Skin of body (tissue), 3 donors: Measurements from ENCODE around the gene SLC11A1. TPM values are rescaled to one million over a fixed set of nuclear protein-coding genes. Genes with fewer than 3 reads are reported as not detected.

ENCODE experiments used
- DNase-seq: peaks from one replicate; lab custom pipeline; 2025; lab: John Stamatoyannopoulos, UW
- small RNA-seq: library from RNA; depleted of rRNA; stranded (forward); fragments of <200 nt; gene quantifications from one replicate; pipeline ENCODE3, GENCODE V24; 2014; ENCODE audit warnings: low replicate concordance
- total RNA-seq: library from RNA; depleted of rRNA; stranded (reverse); fragments of >200 nt; gene quantifications from one replicate; pipeline ENCODE4 v1.2.3, GENCODE V29; 2014

Gene SLC11A1
- total RNA-seq, 1 donor from 2014 or later: 7.9 TPM

- no peak for DNase-seq
Measured at GRCh38 chr2:218432676-218433365, 50.7 kb downstream of the SLC11A1 start.

GRCh38 chr2:218434456-218434855 is 52.4 kb downstream of the SLC11A1 start:
- DNase-seq: no peak

GRCh38 chr2:218435003-218435982 is 53.2 kb downstream of the SLC11A1 start:
- DNase-seq: no peak

GRCh38 chr2:218436992-218437391 is 54.9 kb downstream of the SLC11A1 start:
- no peak for DNase-seq

- no peak for DNase-seq
Measured at GRCh38 chr2:218437969-218438368, 55.9 kb downstream of the SLC11A1 start.

GRCh38 chr2:218438596-218438995 is 56.5 kb downstream of the SLC11A1 start:
- DNase-seq: no peak

GRCh38 chr2:218444692-218445357 is 62.8 kb downstream of the SLC11A1 start:
- no peak for DNase-seq

- no peak for DNase-seq
Measured at GRCh38 chr2:218445602-218446001, 63.5 kb downstream of the SLC11A1 start.

Small RNAs within 50 kb of the gene (small RNA-seq; reads per million reads assigned to genes)
- 3,007 reads per million, percentile 99 among the genes with 10 or more reads in this experiment for gene MIR26B
- gene MIR6810: not detected

Other genes starting within 250 kb of the SLC11A1 start
- gene CXCR1, start 215.3 kb upstream of the SLC11A1 start, total RNA-seq: 2.1 TPM
- 179 TPM for gene ARPC2, start 165.1 kb upstream of the SLC11A1 start, total RNA-seq
- gene GPBAR1, start 121.3 kb upstream of the SLC11A1 start, total RNA-seq: 0.39 TPM
- 102 TPM for gene AAMP, start 112.1 kb upstream of the SLC11A1 start, total RNA-seq
- gene PNKD, start 111.8 kb upstream of the SLC11A1 start, total RNA-seq: 22.3 TPM
- gene TMBIM1, start 89.8 kb upstream of the SLC11A1 start, total RNA-seq: 90.2 TPM
- gene CATIP, start 25.4 kb upstream of the SLC11A1 start, total RNA-seq: not detected
- 43.7 TPM for gene CTDSP1, start 17.6 kb downstream of the SLC11A1 start, total RNA-seq
- 0.10 TPM for gene VIL1, start 36.9 kb downstream of the SLC11A1 start, total RNA-seq
- 19.9 TPM for gene USP37, start 186.1 kb downstream of the SLC11A1 start, total RNA-seq
- gene CNOT9, start 186.6 kb downstream of the SLC11A1 start, total RNA-seq: 32.5 TPM
- 2.8 TPM for gene PLCD4, start 225.6 kb downstream of the SLC11A1 start, total RNA-seq